Endometrial microvascular endothelial cells (primary cell): ENCODE data around the gene FAAP20. TPM values are rescaled to one million over a fixed set of nuclear protein-coding genes. Genes with fewer than 3 reads are reported as not detected.

Experiments used
- in situ Hi-C: cut with HindIII; loops from 2 replicates; pipeline ENCODE4 v1.10.0; 2017; ENCODE audit warnings: low sequenced_read_pairs, low pct_unique_long_range_greater_than_20kb; ENCODE audit errors: inconsistent ontology term
- total RNA-seq: library from RNA; depleted of rRNA; stranded (reverse); fragments of >200 nt; gene quantifications from one replicate; pipeline ENCODE4 v1.2.3, GENCODE V29; 2015; ENCODE audit errors: inconsistent ontology term

FAAP20 gene
- total RNA-seq, 1 donor from 2014 or later = 34.9 TPM

DNA sequence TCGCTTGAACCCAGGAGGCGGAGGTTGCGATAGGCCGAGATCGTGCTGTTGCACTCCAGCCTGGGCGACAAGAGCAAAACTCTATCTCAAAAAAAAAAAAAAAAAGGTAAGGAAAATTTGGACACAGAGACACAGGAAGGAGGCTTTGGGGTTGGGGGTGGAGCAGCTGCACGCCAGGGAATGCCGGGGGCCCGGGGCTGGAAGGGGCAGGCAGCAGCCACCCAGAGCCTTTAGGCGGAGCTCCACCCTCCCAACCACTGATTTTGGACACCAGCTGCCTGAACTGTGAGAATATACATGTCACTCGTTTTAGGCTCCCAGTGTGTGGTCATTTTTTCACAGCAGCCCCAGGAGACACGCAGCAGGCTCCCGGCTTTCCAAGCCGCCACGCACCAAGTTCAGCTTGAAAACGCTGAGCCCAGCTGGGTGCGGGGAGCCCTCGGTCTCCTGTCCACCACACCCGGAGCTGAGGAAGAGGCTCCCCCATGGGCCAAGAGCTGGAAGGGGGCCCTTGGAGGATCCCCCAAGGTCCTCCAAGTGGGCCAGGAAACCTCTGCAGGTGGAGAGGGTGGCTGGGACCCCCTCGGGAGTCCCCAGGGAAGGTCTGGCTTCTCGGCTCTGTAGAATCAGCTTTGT, 5.9 kb upstream of the FAAP20 start:
- in situ Hi-C loops = no loop called here

DNA sequence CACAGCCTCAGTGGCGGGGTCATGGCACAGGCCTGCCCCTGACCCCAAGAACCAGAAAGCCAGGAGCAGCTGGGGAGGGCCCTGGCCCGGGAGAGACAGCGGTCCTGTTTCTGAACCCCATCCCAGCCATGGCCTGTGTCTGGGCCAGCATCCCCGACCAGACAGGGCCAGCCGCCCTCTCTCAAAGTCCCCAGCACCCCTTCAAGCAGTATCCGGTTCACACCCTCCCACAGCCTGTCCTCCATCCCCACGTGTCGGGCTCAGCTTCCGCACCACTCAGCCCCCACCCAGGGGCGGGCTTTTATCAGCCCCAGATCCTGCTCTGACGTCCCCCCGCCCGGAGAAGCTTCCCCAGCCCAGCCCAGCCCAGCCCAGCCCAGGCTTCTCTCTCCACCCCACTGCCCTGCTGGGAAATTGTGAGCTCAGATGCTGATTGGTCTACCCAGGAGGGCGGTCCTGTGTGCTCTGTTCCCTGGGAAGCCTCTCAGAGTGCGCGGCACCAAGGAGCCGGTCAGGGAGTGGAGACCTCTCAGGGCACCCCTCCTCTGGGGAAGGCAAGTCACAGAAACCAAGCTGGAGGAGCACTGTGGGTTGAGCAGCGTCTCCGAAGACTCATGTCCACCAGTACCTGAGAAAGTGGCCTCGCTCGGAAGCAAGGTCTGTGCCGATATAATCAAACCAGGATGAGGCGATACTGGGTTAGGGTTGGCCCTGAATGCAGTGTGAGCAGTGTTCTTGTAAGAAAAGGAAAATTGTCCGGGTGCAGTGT, 4.7 kb upstream of the FAAP20 start:
- in situ Hi-C loops = loop anchor here (10.0 kb wide), 2 partner anchors 106 to 196 kb away; partner anchors contain the start of genes MORN1 and RER1

DNA sequence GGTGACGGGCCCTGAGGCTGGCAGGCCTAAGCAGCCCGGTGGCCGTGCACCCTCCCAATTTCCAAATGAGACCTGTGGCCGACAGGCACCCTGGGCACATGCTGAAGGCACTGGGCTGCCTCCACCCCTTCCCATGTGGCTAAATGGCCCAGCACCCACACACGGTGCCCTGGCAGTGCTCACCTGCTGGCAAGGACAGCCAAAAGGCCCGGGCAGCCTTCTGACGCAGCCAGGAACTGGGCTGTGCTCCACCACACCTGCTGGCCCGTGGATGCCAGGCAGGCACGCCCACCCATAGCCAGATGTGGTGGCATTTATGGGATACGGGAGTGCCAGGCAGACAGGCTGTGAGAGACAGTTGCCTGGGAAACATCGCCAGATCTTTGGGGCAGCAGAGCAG, 4.0 kb upstream of the FAAP20 start:
- in situ Hi-C loops = loop anchor here (10.0 kb wide), 2 partner anchors 106 to 196 kb away; partner anchors contain the start of genes MORN1 and RER1

DNA sequence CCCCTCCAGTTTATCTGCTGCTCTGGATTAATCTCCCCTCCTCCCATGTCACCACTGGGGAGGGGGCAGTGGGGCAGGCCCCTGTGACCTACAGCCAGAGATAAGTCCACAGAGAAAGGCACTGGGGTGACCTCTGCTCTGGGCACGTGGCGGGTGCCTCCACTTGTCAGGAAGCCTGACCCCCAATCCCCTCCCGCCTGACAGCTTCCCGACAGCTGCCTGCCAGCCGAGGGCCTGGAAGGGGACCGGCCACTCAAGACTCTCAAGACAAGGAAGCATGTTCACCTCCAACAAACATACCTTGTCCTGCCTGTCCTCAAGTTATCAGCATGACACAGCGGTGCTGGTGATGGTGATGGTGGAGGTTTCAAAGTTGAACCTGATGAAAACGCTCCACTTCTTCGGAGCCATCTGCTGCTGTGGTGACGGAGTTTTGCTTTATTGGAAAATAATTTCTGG, 3.2 kb upstream of the FAAP20 start:
- in situ Hi-C loops = loop anchor here (10.0 kb wide), 2 partner anchors 107 to 197 kb away; partner anchors contain the start of genes MORN1 and RER1

DNA sequence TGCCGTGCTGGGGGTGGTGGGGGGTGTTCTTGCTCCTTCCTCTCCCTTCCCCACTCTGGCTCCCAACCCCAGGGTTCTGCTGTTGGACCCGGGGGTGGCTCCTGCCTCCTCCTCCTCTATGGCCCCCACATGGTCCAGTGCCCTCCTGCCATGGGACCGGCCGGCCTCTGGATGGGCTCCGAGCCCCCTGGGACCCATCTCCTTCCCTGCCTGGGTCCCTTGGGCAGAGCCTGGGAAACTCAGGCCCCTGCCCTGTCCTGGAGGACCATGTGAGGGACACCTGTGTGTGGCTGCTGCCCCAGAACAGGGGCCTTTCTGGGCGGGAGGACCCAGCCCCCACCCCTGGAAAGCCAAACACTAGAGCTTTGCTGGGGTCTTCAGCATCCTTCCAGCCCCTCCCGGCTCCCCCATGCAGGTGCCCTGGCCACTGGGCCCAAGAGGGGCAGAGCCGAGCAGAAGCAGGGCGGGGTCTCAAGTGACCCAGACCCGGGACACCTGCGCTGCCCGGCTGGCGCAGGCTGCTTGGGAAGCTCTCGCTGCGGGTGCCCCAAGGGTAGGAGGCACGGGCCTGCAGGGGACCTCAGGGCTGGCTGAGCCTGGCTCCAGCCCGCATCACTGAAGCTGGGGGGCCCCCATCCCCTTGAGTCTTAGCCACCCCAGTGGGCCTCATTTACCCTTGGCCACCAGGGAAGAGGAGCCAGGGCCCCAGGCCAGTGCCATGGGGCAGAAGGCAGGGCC, 2.5 kb upstream of the FAAP20 start:
- in situ Hi-C loops = loop anchor here (10.0 kb wide), 2 partner anchors 108 to 198 kb away; partner anchors contain the start of genes MORN1 and RER1

DNA sequence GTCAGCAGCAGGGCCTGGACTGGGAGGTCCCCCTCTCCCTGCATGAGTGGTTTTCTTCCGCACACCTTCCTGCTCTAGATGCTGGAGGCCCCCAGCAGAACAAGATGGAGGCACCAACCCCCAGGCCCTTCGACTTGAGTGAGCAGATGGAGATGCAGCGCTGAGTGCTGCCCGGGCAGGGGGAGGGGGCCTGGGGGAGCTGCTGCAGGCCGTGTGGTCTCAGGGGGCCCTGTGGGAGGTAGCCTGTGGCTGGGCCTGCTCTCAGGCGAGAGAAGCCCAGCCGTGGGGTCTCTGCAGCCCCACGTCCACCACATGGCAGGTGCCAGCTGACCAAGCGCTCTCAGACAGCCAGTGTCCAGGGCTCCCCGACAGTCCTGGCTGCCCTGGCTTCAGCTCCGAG, 1.2 kb upstream of the FAAP20 start:
- in situ Hi-C loops = loop anchor here (10.0 kb wide), 2 partner anchors 109 to 199 kb away; partner anchors contain the start of genes MORN1 and RER1

GRCh38 chr1:2194898-2195673, 514 bp upstream of the FAAP20 start:
- in situ Hi-C loops = loop anchor here (10.0 kb wide), 2 partner anchors 110 to 200 kb away; partner anchors contain the start of genes MORN1 and RER1

DNA sequence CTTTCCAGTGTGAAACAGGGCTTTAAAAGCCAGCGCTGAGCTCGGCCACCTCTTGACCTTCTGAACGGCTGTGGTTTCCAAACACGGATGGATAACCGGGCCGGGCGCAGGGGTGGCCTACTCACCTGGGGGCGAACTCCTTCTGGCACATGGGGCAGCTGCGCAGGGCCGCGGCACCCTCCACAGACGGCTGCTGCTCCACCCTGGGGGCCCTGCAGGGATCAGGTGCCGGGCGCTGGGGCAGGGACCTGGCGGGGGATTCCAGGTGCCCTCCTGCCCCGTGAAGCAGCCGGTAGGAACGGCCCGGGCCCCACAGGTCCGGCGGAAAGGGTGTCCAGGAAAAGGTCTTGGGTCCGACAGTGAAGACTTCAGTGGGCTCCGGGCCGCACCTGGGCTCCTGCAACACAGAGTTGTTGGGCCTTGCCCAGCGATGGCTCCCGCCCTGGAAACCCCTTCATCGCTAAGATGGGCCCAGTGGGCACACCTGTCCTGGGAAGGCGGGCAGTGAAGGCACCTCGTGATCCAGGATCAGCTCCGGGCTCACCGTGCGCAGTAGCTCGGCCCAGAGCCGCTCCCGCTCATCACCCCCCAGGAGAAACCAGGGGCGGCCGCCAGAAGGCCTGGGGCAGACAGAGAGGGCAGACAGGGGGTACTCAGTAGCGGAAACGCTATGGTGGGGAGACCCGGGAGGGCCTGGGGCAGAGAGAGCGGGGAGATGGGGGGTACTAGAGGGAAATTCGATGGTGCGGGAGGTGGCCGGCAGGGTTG, 874 bp downstream of the FAAP20 start:
- in situ Hi-C loops = loop anchor here (10.0 kb wide), 2 partner anchors 111 to 201 kb away; partner anchors contain the start of genes MORN1 and RER1

DNA sequence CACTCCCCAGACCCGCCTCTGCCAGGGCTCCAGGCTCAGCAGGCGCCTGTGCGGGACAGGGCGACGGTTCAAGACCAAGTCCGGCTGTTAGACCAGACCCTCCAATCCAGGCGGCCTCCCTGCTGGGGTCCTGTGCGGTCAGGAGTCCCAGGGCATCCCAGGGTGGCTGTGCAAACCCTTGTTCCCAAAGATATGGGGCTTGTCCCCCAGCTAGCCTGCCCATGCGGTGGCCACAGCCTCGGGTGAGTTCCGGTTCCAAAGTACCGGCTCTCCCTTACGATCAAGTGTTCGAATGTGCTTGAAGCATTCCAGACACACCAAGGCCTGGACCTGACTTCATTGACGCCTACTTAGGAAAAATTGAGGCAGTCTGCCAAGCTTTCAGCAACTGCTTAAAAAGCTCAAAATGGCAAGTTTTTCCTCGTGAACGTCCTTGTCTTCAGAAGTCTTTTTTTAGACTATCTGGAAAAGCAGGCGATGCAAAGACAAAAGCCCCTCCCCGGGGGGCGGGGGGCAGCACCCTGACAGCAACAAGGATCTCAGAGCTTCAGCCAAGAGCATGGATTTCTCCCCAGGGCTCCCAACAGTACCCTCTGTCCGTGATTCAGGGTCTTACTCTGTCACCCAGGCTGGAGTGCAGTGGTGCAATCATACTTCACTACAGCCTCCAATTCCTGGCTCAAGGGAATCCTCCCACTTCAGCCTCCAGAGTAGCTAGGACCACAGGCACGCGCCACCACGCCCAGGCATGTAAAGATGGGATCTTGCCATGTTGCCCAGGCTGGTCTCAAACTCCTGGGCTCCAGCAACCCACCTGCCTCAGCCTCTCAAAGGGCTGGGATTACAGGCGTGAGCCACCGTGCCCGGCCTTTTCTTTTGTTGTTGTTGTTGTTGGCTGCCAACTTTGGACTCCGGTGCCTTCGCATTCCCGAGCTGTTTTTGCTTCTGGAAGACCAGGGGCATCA, 2.3 kb downstream of the FAAP20 start:
- in situ Hi-C loops = loop anchor here (10.0 kb wide), 2 partner anchors 112 to 202 kb away; partner anchors contain the start of genes MORN1 and RER1

DNA sequence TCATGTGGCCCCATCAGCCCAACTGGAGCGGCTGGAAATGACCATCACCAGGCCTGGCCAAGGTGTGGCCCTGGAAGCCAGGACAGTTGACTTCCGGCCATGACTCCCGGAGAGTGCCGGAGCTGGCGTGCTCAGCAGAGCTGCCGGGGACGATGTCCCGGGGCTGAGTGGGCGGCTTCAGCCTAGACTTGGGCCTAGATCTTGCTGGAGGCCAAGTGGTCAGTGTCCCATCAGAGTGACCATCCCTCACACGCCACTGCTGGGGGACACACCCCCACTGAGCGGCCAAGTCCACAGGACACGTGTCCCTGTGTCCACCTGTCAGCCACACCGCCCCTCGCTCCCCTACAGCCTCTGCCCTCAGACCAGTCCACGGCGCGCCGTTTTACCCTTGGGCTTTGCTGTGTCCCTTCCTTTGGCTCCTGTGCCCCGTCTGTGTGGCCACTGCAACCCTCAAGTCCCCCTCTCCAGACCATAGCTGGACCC, 4.0 kb downstream of the FAAP20 start:
- in situ Hi-C loops = loop anchor here (10.0 kb wide), 2 partner anchors 114 to 204 kb away; partner anchors contain the start of genes MORN1 and RER1

GRCh38 chr1:2189459-2190425, 4.8 kb downstream of the FAAP20 start:
- in situ Hi-C loops = loop anchor here (10.0 kb wide), 2 partner anchors 115 to 205 kb away; partner anchors contain the start of genes MORN1 and RER1

GRCh38 chr1:2188336-2188735, 6.2 kb downstream of the FAAP20 start:
- in situ Hi-C loops = no loop called here

GRCh38 chr1:2187619-2188018, 7.0 kb downstream of the FAAP20 start:
- in situ Hi-C loops = no loop called here

DNA sequence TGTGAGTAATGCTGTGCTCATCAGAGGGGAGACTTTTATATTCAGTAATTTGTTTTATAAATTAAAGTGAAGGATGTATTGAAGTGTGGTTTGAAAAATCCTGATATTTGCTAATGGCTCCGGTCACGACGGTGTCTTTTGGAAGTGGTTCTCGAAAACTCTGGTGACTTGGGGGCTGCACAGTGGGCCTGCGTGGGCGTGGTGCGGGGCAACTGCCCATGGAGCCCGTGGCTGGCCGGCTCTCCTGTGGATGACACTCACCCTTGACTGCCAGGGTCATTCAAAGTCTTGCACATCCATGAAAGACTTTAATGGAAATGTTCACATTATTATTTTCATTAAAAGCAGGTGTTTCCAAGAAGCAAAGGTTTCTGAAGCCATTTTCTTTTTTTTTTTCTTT, 7.7 kb downstream of the FAAP20 start:
- in situ Hi-C loops = no loop called here
